Measurements from ENCODE around the gene AUP1.

AUP1 gene

DNA sequence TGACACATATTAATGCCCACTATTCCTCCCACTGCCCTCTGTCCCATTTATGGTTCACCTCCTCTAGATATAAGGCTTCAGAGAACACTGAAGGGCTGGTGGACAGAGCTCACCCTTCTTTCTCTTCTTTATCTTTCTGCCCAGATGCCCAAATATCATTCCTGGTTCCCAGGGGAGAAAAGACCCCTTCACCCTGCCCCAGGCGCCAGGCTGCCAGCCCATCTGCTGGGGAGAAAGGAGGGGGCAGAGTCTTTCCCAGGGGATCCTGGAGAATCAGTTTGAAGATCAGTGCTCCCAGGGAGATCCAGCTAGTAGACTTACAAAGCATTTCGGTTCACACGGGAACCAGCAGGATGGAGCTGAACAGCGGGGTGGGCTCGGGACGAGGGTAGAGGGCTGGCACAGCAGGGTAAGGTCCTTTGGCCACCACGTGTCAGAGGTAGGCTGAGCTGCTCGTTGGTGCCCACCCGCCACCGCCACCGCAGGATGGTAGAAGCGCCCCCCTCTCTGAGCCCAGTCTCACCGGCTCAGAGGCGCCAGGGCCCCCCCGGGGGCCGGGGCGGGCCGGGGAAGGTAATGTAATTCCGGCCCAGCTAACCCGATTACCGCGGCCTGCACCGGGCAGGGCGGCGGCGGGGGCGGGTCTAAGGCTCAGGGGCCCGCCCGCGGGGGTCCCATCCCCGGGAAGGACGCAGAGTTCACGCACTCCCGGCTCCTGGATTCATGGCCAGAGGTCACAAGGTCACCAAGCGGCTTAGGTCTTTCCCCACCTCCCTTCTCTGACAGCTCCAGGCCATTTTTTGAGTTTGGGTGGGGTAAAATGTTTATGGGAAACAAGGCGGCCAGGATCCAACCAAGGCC is 16.5 kb downstream of the AUP1 start:
- no peak for FAIRE-seq

DNA sequence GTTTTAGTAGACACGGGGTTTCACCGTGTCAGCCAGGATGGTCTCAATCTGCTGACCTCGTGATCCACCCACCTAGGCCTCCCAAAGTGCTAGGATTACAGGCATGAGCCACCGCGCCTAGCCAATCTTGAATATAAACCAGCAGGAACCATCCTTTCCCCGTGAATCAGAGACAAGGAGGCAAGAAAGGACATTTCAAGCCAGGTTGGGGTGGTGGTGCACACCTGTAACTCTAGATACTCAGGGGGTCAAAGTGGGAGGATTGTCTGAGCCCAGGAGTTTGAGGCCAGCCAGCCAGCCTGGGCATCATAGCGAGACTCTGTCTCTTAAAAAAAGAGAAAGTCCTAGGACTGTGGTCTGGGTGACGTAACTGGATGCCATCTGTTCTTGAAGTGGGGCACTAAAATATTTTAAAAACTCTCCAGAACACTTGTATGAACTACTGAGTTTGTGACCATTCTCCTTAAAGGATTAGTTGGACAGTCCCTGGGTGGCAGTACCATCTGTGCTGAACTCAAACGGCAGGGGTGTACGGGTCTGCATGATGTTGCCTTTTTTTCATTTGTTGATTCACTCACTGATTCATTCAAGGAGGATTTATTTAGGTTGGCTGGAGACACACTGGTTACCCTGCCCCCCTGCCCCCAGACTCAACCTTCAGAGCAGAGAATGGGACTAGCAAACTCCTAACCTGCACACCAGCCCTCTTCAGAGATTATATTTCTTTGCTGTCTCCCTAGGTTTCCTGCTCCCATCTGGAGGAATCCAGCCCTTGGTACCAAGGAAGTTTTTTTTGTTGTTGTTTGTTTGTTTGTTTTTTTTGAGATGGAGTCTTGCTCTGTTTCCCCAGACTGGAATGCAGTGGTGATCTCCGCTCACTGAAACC is 18.2 kb downstream of the AUP1 start:
- FAIRE-seq = no peak

DNA sequence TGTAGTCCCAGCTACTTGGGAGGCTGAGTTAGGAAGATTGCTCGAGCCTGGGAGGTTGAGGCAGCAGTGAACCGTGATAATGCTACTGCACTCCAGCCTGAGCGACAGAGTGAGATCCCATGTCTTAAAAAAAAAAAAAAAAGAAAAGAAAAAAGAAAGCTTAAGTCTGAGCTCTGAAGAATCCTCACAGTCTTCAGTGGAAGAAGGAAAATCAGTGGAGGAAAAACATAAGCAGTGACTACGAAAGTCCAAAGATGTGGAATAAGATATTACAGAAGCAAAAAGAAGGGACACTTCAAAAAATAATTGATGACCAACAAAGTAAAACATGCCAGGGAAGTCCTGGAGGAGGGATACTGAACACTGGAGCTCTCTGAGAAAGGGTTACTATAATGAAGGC is 19.2 kb downstream of the AUP1 start:
- no peak for FAIRE-seq

DNA sequence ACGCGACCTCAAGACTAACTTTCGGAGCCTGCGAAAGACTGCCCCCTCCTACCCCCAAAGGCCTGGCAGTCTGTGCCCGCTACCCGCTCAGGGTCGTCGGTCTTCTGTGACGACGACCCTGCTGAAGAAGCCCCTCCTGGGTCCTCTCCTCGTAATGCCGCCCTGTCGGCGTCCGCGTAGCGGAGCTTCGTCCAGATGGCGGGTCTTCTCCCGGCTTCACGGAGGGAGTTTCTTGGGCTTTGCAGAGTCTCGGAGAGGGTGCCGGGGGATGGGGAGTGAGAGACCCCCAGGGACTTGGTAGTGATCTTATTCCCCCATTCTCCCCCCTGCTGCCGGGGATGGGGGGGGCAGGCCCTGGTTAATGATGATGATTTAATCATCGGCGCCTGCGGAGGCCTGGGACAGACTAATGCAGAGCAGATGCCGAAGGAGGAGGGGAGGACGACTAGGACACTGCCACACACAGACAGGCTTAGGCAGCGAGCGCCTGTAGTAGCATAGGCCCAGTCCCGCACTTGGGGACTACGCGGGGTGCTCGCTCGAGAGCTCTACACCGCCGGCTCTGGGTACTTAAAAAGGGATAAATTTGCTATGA is 21.5 kb downstream of the AUP1 start:
- FAIRE-seq = no peak

DNA sequence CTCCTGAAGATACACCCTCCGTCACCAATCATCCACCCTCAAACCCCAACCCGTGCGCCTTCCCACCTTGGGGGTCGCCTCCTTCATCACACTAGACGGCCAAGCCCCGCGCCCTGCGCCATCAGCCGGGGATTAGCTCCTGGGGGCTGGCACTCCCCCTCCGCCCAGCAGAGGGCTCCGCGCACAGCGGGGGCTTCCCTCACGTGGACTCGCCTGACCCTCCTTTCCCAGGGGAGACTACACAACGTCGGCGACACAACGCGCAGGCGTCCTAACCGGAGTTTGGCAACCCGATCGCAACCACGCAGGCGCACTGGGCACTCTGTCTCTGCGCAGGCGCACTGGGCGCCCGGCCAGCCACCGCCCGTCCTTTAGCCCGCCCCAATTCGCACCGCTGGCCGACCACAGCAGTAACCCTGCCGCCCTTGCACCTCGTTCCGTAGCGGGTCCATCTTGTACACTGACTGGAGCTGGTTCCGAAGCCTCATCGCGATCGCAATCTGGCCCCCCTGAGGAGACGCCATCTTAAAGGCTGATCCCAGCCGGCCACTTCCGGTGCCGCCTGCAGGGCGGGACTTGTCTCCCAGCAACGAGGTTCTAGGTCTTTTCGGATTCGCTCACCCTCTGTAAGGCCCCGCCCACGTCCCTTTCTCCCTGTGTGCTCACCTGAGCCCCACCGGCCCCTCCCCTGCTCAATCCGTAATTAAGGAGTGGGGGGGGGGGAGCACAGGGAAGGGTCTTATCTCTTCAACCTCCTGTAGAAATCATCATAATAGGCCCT is 22.2 kb downstream of the AUP1 start, which contains the start of gene PCGF1:
Gene PCGF1 (minus strand): TSS at position 551 of the 781 bp plus-strand sequence. CDS start 27 bp downstream, at position 524.
- no peak for FAIRE-seq

DNA sequence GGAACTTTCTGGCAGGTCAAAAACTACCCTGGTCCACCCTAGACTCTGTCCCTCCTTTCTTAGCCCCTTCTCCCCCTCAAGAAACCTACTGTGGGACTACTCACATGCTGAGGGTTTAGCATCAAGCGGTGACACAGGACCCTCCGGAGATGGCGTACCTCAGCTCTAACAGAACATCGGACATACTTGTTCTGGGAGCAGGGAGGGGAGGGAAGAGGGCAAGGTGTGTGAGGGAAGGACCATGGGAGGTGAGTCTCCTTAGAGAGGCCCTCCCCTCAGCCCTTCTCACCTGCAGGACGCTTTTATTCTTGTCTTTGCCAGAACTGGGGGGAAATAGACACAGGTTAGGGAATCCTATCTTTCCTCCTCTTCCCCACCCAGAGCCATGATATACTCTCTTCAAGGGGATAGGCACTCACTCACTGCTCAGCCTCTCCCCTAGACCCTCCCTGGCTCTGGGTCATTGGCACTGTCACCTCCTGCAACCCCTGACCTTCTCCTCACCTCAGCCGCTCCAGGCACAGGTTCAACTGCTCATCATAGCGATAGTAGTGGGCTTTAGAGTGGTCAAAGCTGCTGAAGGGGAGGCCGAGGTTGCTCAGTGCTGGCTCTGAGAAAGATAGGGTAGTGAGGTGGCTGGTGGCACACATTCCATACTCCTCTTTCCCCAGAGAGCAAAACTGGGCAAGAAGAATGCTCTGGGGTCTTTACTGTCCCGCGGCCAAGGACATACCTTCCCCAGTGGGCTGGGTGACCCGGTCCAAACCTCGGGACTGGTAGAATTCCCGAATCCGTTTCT is 23.9 kb downstream of the AUP1 start:
- FAIRE-seq = no peak

DNA sequence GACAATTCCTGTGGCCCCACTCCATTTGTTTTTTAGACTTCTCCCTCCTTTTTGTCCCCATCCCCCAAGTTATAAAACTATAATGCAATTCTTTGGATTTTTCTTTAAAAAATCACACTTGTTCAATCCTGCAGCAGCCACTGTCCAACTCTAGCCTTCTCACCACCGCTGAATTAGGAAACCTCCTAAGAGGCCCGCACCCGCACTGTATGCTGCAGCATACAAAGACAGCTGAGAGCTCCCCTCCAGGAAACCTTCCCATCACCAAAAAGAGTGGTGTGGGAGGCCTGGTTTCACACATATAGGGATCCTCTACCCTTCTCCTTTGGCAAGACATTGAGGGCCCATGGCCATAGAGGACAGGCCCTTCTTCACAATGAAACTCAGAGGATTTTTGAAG is 24.9 kb downstream of the AUP1 start:
- FAIRE-seq = no peak

DNA sequence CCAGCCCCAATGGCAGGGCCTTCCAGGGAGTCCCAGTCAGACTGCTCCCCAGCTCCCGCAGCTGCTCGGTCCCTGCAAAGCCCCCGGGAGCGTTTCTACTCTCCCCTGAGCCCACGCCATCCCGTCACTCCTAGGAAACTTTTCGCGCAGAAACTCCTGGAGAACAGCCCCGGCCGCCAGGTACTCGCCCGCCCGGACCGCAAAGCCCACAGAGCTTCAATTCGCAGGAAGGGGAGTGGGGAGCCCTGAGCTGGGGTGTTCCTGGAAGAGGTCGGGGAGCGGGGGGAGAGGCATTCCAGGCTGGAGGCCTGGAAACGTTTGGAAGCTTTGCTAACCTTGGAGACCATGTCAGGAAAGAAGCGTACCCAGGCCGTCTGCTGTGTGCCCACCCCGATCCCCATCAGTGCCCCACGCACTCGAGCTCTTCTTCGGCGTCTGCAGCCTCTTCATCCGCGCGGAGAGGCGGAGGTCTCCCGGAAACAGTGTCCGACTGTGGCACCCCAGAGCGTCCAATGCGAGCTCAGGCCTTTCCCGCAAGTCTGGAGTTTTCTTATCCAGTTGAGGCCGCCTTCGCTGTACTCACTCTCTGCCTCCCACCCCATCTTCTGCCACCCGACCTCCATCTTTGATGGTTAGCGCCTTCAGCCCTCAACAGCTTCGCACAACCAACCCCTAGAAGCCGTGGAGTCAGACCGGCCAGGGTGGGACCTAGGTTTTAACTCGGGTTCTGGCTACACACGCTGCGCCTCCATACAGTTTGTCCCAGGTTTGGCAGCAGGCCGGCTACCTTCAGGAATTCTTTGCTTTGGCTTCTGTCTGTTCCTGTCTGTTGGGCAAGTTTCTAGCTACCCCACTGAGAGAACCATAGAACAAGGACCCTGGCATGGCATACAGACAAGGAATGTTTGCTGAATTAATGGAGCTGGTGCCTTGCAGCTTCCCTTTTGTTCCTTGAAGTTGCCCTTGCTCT is 25.7 kb downstream of the AUP1 start:
- no peak for FAIRE-seq

DNA sequence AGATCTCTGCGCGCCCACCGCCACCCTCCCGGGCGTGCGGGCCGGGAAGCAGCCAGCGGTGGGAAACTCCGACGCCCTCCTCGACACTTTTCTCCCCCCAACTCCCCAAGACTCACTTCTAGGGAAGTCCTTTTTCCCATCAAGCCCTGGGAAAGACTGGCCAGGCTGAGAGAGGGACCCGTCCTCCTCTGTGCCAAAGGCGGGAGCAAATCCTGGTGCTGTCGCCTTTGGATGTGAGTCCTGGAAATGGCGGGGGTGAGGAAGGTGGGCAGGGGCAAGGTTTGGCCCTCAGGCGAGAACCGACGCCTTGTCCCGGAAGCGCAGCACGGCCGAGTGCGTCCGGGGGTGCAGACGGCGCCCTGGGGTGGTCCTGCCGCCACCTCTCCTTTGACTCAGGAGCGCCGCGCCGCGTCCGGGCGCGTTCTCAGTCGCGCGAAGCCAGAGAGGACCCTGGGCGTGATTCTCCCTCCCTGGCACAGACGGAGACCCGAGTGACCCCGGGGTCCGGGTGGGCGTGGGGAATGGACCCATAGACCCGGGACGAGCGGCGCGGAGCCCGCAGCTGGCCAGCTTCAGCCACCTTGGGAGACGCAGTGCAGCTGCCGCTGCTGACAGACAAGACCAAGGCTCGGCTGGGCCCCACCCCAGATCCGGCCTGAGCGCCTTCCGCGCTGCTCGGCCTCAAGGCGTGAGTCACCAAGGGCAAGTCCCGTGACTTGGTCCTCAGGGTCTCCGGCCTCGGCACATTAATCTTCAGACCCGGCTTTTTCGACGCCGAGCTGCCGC is 26.6 kb downstream of the AUP1 start:
- no peak for FAIRE-seq

DNA sequence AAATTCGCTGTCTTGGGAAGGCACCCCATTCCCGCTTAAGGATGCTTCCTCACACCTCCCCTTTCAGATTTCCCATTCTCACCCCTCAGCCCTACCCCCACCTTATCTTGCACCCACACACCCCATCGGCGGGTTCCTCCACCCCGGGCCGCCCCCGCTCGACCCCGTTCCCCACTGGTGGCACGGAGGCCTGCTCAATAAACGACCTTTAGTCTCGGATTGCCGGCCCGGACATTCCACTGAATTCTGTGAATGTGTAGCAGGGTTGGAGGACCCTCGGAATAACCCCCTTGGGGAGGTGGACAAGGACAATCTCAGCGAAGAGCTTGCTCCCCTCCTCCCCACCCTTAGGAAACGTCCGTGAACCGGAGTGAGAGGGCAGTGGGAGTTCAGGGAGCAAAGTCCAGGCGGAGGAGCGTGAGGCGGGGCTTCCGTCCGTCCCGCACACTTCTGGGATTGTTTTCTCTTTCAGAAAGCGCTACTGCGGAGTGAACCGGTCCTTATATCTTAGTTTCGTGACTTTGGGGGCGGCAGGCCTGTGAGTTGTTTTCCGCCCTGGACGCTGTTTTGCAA is 27.3 kb downstream of the AUP1 start:
- no peak for FAIRE-seq

GRCh38 chr2:74501335-74502071 is 28.0 kb downstream of the AUP1 start:
- no peak for FAIRE-seq

DNA sequence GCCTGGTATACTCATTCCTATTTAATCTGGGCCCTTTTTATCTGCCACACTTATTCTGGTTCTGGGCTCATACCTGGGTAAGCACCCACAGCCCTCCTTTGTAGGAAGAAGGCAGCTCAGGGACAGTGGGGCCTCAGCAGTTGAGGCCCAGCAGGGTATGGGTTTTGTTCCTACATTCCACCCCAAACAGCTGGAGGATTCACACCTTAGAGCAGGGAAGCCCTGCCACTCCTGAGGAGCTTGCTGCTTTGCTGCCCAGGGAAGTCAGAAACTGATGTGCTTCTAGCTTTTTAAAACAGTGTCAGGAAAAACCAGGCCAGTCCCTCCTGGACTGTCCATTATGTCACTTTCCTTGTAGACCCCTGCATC is 28.9 kb downstream of the AUP1 start:
- no peak for FAIRE-seq

GRCh38 chr2:74499940-74500577 is 29.4 kb downstream of the AUP1 start:
- FAIRE-seq = no peak

DNA sequence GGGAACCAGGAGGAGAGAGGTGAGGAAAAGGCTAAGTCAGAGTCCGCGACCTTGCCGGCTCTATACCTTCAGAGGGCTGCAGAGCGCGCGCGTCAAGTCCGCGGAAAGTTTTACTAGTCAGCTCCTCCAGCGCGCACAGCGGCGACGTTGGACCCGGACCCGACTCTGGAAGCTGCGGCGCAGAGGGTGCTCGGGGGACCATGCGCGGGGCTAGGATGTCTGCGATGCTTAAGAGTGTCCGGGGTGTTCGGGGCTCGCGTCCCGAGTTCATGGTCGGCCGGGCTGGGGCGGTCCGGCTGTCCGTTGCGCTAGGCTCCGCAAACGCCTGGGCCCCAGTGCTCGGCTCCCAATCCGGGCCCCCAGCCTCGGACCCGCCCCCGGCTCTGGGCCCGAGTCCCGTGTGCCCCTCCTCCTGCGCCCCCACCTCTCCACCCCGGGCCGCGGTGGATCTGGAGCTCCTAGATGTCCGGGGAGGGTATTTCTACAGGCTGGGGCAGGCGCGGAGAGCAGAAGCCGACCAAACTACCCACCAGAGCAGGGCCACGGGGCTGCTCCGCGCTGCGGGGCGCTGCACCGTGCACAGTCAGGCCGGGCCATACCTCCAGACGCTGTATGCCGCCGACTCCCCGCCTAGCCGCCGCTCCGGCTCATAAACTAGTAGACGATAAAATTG is 30.1 kb downstream of the AUP1 start, which contains the start of gene LBX2:
Gene LBX2 (minus strand): TSS at position 337 of the 673 bp plus-strand sequence. CDS start 66 bp downstream, at position 271.
- FAIRE-seq = no peak

DNA sequence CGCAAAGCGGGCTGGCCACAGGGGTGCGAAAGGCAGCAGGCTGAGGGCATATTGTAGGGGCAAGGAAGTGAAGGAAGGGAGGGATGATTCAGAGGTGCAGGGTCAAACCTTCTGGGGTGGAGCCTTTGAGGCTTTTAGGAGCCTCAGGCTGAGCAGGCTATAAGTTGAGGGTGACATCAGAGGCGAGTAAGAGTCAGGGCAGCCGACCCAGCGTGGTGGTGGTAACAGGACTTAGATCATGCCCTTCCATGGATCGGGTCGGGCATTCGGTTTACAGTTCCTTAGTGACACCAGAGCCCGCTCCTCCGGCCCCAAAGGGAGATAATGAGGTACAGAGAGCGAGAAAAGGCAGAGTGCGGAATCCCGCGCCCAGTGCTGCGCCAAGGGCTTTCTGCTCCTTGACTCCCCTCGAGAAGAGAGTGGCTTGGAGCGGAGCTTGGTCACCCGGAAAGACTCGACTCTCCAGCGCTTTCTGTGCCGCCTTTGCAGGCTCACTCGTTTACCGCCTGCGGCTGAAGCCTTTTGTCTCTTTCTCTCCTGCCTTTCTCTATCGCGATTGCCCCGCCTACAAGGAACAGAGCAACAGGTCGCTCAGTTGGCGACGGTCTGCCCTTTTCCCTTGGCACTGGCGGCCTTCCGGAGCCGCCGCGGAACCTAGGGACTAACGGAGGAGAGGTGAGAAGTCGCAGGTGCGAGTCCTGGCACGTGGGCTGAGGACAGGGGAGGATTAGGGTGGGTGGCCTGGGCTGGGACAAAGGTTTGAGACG is 30.8 kb downstream of the AUP1 start:
- FAIRE-seq = no peak

DNA sequence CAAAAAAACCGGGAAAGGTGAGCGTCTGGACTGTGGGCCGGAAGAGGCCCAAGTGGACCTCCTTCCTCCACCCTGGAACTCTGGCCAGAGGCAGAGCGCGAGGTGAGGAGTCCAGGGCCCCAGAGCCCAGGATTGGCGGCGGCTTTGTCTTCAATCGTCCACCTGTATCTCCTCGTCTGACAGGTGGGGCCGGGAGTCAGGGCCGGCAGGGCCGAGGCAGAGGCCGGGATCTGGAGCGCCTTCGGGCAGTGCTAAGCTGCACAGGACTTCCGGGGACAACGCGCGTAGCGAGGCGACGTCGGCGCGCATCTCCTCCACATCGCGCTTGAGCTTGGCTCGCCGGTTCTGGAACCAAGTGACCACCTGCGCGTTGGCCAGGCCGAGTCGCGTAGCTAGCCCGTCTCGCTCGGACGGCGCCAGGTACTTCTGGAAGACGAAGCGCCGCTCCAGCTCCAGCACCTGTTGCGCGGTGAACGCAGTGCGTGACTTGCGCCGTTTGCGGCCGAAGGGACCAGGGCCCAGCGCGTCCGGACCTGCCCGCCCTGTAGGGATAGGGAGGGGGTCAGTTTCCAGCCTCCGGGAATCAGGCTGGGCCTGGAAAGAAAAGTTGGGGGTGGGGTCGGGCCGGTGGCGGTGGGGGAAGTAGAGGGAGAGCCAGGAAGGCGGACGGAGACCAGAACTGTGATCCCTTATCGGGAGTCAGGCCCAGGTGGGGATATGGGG is 31.6 kb downstream of the AUP1 start:
- FAIRE-seq = no peak

Measured in endometrium (tissue), 2 donors.